Measurements from ENCODE around the gene ERBB4.
A peak's percentile ranks its signal among the peaks of the same experiment; 100 is the strongest.

Gene ERBB4

DNA sequence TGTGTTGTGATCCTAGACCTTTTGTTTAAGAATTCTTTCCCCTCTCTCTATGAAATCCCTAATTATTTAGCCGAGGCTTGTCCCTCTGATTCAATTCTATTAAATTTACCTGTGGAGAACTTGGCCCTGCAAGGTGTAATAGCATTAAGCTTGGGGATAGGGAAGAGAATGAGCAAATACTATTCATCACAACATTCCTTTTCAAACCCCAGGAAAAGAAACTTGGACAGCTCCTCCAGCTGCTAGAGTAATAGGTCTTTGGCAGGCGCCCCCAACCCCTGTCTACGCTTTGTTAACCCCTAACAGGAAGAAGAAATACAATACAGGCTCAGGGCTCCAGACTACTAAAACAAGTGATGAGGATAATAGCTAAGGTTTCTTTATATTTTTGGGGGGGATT is 1025.2 kb downstream of the ERBB4 start:
- no peaks in the 10 kb centered on the region for H3K9me3 ChIP-seq (ENCODE audit: insufficient read depth, low read depth, low read length)
- no peaks in the 10 kb centered on the region for H3K27me3 ChIP-seq (ENCODE audit: insufficient read depth, low read length, poor library complexity, severe bottlenecking)
- H3K9ac ChIP-seq (ENCODE audit: low read depth, low read length, poor library complexity, severe bottlenecking): no peak overlapping the region

DNA sequence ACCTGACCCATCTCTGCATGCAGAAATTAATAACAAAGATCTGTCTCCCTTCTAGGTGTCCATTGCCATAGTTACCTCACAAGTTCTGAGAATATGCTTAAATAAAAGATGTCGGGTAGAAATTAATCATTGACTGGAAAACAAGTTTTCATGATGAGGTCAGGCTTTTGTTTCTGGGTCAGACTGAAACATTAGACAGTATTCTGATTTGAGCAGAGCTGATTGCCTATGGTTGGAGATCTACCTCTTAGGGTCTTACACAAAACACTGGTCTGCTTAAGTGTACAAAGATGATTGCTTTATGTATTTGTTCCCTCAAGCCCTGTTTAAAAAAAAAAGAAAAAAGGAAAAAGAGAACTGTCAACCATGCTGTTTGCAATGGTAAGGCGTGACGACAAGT is 1025.8 kb downstream of the ERBB4 start:
- H3K27me3 ChIP-seq (ENCODE audit: insufficient read depth, low read length, poor library complexity, severe bottlenecking): no peaks in the 10 kb centered on the region
- TF ChIP-seq EZH2phosphoT487 (IDR thresholded peaks at IDR 0.05; ENCODE audit: borderline replicate concordance) (no peak), CTCF (conservative IDR thresholded peaks at IDR 0.05; ENCODE audit: low read length) (no peak)
- H2AFZ ChIP-seq (ENCODE audit: low read length): no peak overlapping the region
- no peaks in the 10 kb centered on the region for H3K9me2 ChIP-seq (replicated peaks; ENCODE audit: low read depth, low read length)
- H3K4me3 ChIP-seq (ENCODE audit: low read length, poor library complexity, severe bottlenecking): no peak overlapping the region
- H3K36me3 ChIP-seq (ENCODE audit: insufficient read depth, low read length): no peaks in the 10 kb centered on the region
- no peaks in the 10 kb centered on the region for H3K4me1 ChIP-seq (ENCODE audit: insufficient read depth, low read length, poor library complexity, severe bottlenecking)
- H4K20me1 ChIP-seq (ENCODE audit: insufficient read depth, low read length, poor library complexity, severe bottlenecking): no peaks in the 10 kb centered on the region
- H3K79me2 ChIP-seq (ENCODE audit: insufficient read depth, low read length): no peaks in the 10 kb centered on the region
- no peak overlapping the region for H3K9ac ChIP-seq (ENCODE audit: low read depth, low read length, poor library complexity, severe bottlenecking)
- H3K4me2 ChIP-seq (ENCODE audit: low read depth, low read length, poor library complexity, severe bottlenecking): no peak overlapping the region
- H3K9me3 ChIP-seq (ENCODE audit: insufficient read depth, low read depth, low read length): no peaks in the 10 kb centered on the region
- H3F3A ChIP-seq (ENCODE audit: low read depth): no peaks in the 10 kb centered on the region

More for the DNA sequence above, 1025.2 kb downstream of the ERBB4 start:
- Histone ChIP-seq H3K4me2 (ENCODE audit: low read depth, low read length, poor library complexity, severe bottlenecking) (no peak overlapping the region), H3K4me3 (ENCODE audit: low read length, poor library complexity, severe bottlenecking) (no peak overlapping the region), H3K4me1 (ENCODE audit: insufficient read depth, low read length, poor library complexity, severe bottlenecking) (no peaks in the 10 kb centered on the region), H4K20me1 (ENCODE audit: insufficient read depth, low read length, poor library complexity, severe bottlenecking) (no peaks in the 10 kb centered on the region), H3K9me2 (replicated peaks; ENCODE audit: low read depth, low read length) (no peaks in the 10 kb centered on the region), H3K79me2 (ENCODE audit: insufficient read depth, low read length) (no peaks in the 10 kb centered on the region), H3F3A (ENCODE audit: low read depth) (no peaks in the 10 kb centered on the region), H3K36me3 (ENCODE audit: insufficient read depth, low read length) (no peaks in the 10 kb centered on the region), H2AFZ (ENCODE audit: low read length) (no peak overlapping the region)
- TF ChIP-seq EZH2phosphoT487 (IDR thresholded peaks at IDR 0.05; ENCODE audit: borderline replicate concordance) (no peak), CTCF (conservative IDR thresholded peaks at IDR 0.05; ENCODE audit: low read length) (no peak)

DNA sequence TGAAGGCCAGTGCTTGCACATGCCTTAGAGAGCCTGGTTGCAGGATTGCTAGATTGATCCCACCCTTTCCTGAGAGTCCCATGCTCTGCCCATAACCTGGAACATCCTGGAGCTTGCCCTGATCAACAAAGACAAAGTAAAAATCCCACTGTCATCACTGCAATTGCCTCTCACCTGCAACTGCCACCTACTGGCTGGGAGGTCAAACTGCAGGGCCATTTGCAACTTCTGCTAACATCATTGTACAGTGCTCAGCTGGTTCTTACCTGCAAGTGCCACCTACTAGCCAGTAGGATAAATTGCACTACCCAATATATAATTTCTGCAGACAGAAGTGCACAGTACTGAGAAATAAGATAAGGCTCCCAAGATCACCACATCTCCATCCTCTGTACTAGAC is 1034.7 kb downstream of the ERBB4 start:
- Histone ChIP-seq H3K36me3 (ENCODE audit: insufficient read depth, low read length) (no peaks in the 10 kb centered on the region), H3K9me2 (replicated peaks; ENCODE audit: low read depth, low read length) (no peaks in the 10 kb centered on the region), H3K4me3 (ENCODE audit: low read length, poor library complexity, severe bottlenecking) (no peak overlapping the region), H3K4me2 (ENCODE audit: low read depth, low read length, poor library complexity, severe bottlenecking) (no peak overlapping the region), H3K27me3 (ENCODE audit: insufficient read depth, low read length, poor library complexity, severe bottlenecking) (no peaks in the 10 kb centered on the region), H3K79me2 (ENCODE audit: insufficient read depth, low read length) (no peaks in the 10 kb centered on the region), H3K4me1 (ENCODE audit: insufficient read depth, low read length, poor library complexity, severe bottlenecking) (no peaks in the 10 kb centered on the region), H3F3A (ENCODE audit: low read depth) (no peaks in the 10 kb centered on the region), H2AFZ (ENCODE audit: low read length) (no peak overlapping the region), H3K9me3 (ENCODE audit: insufficient read depth, low read depth, low read length) (no peaks in the 10 kb centered on the region), H3K9ac (ENCODE audit: low read depth, low read length, poor library complexity, severe bottlenecking) (no peak overlapping the region), H4K20me1 (ENCODE audit: insufficient read depth, low read length, poor library complexity, severe bottlenecking) (no peaks in the 10 kb centered on the region)
- TF ChIP-seq EZH2phosphoT487 (IDR thresholded peaks at IDR 0.05; ENCODE audit: borderline replicate concordance) (no peak), CTCF (conservative IDR thresholded peaks at IDR 0.05; ENCODE audit: low read length) (peak; percentile 61)
